IMR-90 (cell line): Measurements from ENCODE around the gene EPB41L4A. TPM values are rescaled to one million over a fixed set of nuclear protein-coding genes. Genes with fewer than 3 reads are reported as not detected.

Experiments used
- ATAC-seq: fragments of 200-7000 bp; cut with Tn5 transposase; 2 replicates; pipeline ENCODE4 v1.9.1; 2020; ENCODE audit warnings: low read depth, mild to moderate bottlenecking, moderate library complexity
- BruUV-seq: library from RNA; stranded (reverse); fragments of 400-500 nt; replicated peaks from 2 replicates; lab custom pipeline; 2021; lab: Mats Ljungman, UMichigan
- CTCF ChIA-PET: fragments of 300-600 bp; formaldehyde crosslinking; extraction: SDS; loops from one replicate; lab custom pipeline; 2021; ENCODE audit warnings: antibody characterized with exemption; lab: Yijun Ruan, JAX
- POLR2A ChIA-PET: fragments of 300-600 bp; sonication (Branson Sonifier 250); formaldehyde crosslinking; loops from one replicate; lab custom pipeline; 2022; ENCODE audit warnings: antibody characterized with exemption; ENCODE audit not compliant: unreplicated experiment; lab: Charles Lee
- DNase-seq: peaks from one replicate; pipeline ENCODE4 v3.0.0; 2013
- H2AFZ ChIP-seq: replicated peaks from 2 replicates; pipeline ENCODE3; 2013; ENCODE audit warnings: low read length, mild to moderate bottlenecking; ENCODE audit not compliant: poor library complexity
- H2AK5ac ChIP-seq: 2 replicates; pipeline ENCODE4 v1.6.1; 2013; ENCODE audit warnings: low read depth, low read length, inconsistent platforms
- H2AK9ac ChIP-seq: replicated peaks from 2 replicates; pipeline ENCODE3; 2013; ENCODE audit warnings: mild to moderate bottlenecking, low read depth, low read length, moderate library complexity; ENCODE audit not compliant: poor library complexity
- H2BK120ac ChIP-seq: 2 replicates; pipeline ENCODE4 v1.6.1; 2013; ENCODE audit warnings: low read depth, low read length, inconsistent platforms
- H2BK15ac ChIP-seq: 3 replicates; pipeline ENCODE4 v1.6.1; 2013; ENCODE audit warnings: low read depth, low read length, inconsistent platforms
- H2BK20ac ChIP-seq: 2 replicates; pipeline ENCODE4 v1.6.1; 2013; ENCODE audit warnings: low read depth, mild to moderate bottlenecking, inconsistent platforms, low read length, moderate library complexity
- H2BK5ac ChIP-seq: 2 replicates; pipeline ENCODE4 v1.6.1; 2013; ENCODE audit warnings: mild to moderate bottlenecking, low read depth, low read length, inconsistent platforms; ENCODE audit not compliant: poor library complexity, severe bottlenecking
- H3K14ac ChIP-seq: replicated peaks from 2 replicates; pipeline ENCODE4 v1.6.1; 2013; ENCODE audit warnings: low read depth, low read length, inconsistent platforms
- H3K18ac ChIP-seq: 2 replicates; pipeline ENCODE4 v1.6.1; 2013; ENCODE audit warnings: low read depth, low read length, control low read depth
- H3K23ac ChIP-seq: 2 replicates; pipeline ENCODE4 v1.6.1; 2013; ENCODE audit warnings: low read depth, low read length, inconsistent platforms
- H3K27ac ChIP-seq: 2 replicates; pipeline ENCODE4 v1.5.1; 2013; ENCODE audit warnings: mild to moderate bottlenecking, control low read depth, low read length; ENCODE audit not compliant: insufficient read depth
- H3K27me3 ChIP-seq: 2 replicates; pipeline ENCODE4 v1.6.1; 2013; ENCODE audit warnings: low read length; ENCODE audit not compliant: control insufficient read depth, insufficient read depth
- H3K36me3 ChIP-seq: 2 replicates; pipeline ENCODE4 v1.6.1; 2013; ENCODE audit warnings: low read length, mixed read lengths; ENCODE audit not compliant: control insufficient read depth, insufficient read depth
- H3K4ac ChIP-seq: 2 replicates; pipeline ENCODE4 v1.6.1; 2013; ENCODE audit warnings: low read depth, low read length, inconsistent platforms
- H3K4me1 ChIP-seq: 2 replicates; pipeline ENCODE4 v1.6.1; 2013; ENCODE audit warnings: low read length, mixed read lengths; ENCODE audit not compliant: control insufficient read depth, insufficient read depth
- H3K4me2 ChIP-seq: 2 replicates; pipeline ENCODE4 v1.6.1; 2013; ENCODE audit warnings: low read depth, mild to moderate bottlenecking, control low read depth, low read length, moderate library complexity
- H3K4me3 ChIP-seq: 2 replicates; pipeline ENCODE4 v1.5.1; 2013; ENCODE audit warnings: low read depth, mild to moderate bottlenecking, control low read depth, low read length, moderate library complexity; ENCODE audit not compliant: insufficient read depth
- H3K56ac ChIP-seq: 2 replicates; pipeline ENCODE4 v1.6.1; 2013; ENCODE audit warnings: low read length, inconsistent platforms; ENCODE audit not compliant: insufficient read depth; ENCODE audit errors: extremely low read depth
- H3K79me1 ChIP-seq, 2 experiments: 2 replicates each; pipeline ENCODE4 v1.6.1; 2013; ENCODE audit warnings: low read length in 2 of 2, inconsistent platforms in 1 of 2, low read depth in 1 of 2
- H3K9ac ChIP-seq: 2 replicates; pipeline ENCODE4 v1.6.1; 2013; ENCODE audit warnings: low read depth, low read length, control low read depth
- H3K9me1 ChIP-seq: 2 replicates; pipeline ENCODE4 v1.6.1; 2013; ENCODE audit warnings: low read length, inconsistent platforms; ENCODE audit not compliant: insufficient read depth
- H3K9me3 ChIP-seq: 2 replicates; pipeline ENCODE4 v1.6.1; 2013; ENCODE audit warnings: low read length; ENCODE audit not compliant: control insufficient read depth, insufficient read depth
- H4K20me1 ChIP-seq: 2 replicates; pipeline ENCODE4 v1.6.1; 2013; ENCODE audit warnings: low read length, inconsistent platforms; ENCODE audit not compliant: insufficient read depth
- H4K5ac ChIP-seq: 2 replicates; pipeline ENCODE4 v1.6.1; 2013; ENCODE audit warnings: mild to moderate bottlenecking, low read depth, low read length, control low read depth
- H4K8ac ChIP-seq, 2 experiments: 2 replicates each; pipeline ENCODE4 v1.6.1; 2013; ENCODE audit warnings: low read depth in 2 of 2, low read length in 2 of 2, control low read depth in 1 of 2, inconsistent platforms in 1 of 2
- H4K91ac ChIP-seq: 2 replicates; pipeline ENCODE4 v1.6.1; 2013; ENCODE audit warnings: low read depth, low read length, inconsistent platforms; ENCODE audit not compliant: insufficient read depth
- ELK1 ChIP-seq: fragments of 150-350 bp; IDR thresholded peaks from 2 replicates; pipeline ENCODE4 v1.6.1; 2016; ENCODE audit warnings: low read depth, mild to moderate bottlenecking, low read length, moderate library complexity, borderline replicate concordance
- MAFK ChIP-seq: IDR thresholded peaks from 2 replicates; pipeline ENCODE4 v1.6.1; 2012; ENCODE audit warnings: low read depth, low read length, improper control_type of control experiment
- WGBS, 2 experiments: methylation state at CpG; one replicate each; pipeline versions ENCODE4 v1.1.5 to v1.1.7; 2013; ENCODE audit warnings: missing lambda C conversion rate in 2 of 2; ENCODE audit not compliant: insufficient read length in 1 of 2; ENCODE audit errors: extremely low coverage in 2 of 2; 5-methylcytosine and 5-hydroxymethylcytosine counted together
- dilution Hi-C: fragments of 300-500 bp; cut with HindIII; formaldehyde crosslinking; loops from one replicate; pipeline ENCODE4 v1.14.3; 2018; ENCODE audit warnings: low sequenced_read_pairs; ENCODE audit not compliant: unreplicated experiment
- in situ Hi-C: fragments of 300-500 bp; cut with MboI; formaldehyde crosslinking; loops from 3 replicates; pipeline ENCODE4 v1.14.3; 2019; ENCODE audit warnings: low sequenced_read_pairs, inconsistent platforms, mixed read lengths
- intact Hi-C: fragments of 100-400 bp; cut with micrococcal nuclease; formaldehyde crosslinking; loops from 2 replicates; pipeline ENCODE4 v1.10.0; 2022
- polyA plus RNA-seq, 3 experiments: library from polyadenylated mRNA; depleted of rRNA; stranded (reverse); fragments of >200 nt; gene quantifications; 2 replicates each; pipeline ENCODE4 v1.2.3, GENCODE V29; 2012; ENCODE audit warnings: low replicate concordance in 1 of 3
- total RNA-seq: library from RNA; depleted of rRNA; stranded (reverse); fragments of >200 nt; gene quantifications from 2 replicates; pipeline ENCODE4 v1.2.3, GENCODE V29; 2012

Gene EPB41L4A
- total and polyA plus RNA-seq, 2 of the 4 experiments (the other 2 are of a cell fraction) = under 0.01 to 0.02 TPM

DNA sequence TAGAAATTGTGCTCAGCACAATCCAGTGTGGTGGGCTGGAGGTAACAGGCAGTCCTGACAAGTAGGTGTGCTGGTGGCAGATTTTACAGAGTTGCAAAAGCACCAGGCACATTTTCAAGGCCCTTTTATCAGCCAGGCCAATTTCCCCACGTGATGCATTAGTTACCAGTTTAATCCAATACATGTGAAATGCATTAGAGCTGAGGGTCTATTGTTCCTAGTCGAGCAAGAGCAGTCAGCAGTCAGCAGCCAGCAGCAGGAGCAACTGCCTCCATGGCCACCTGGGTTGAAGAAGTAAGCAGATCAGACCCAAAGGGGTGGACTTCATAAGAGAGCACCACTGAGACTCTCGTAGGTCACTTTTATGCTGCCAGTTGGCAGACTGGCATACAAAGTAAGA, 76.7 kb downstream of the EPB41L4A start:
- no peak for TF ChIP-seq ELK1
- TF ChIP-seq MAFK = no peak
- no peak overlapping the region for H2AK5ac ChIP-seq
- no peaks in the 10 kb centered on the region for H3K9me3 ChIP-seq
- H4K8ac ChIP-seq = no peak overlapping the region
- intact Hi-C loops (no loop called here), in situ Hi-C loops (no loop called here), dilution Hi-C loops (no loop called here)
- H2BK15ac ChIP-seq = no peak overlapping the region
- H3K56ac ChIP-seq = no peak overlapping the region
- H2BK5ac ChIP-seq = no peak overlapping the region
- WGBS, 2 experiments = no CpG with 5 or more reads among the region's 3 CpGs
- no peak overlapping the region for H3K4ac ChIP-seq
- no peak overlapping the region for H3K27ac ChIP-seq
- no peak overlapping the region for H2BK120ac ChIP-seq
- H2AFZ ChIP-seq = no peak overlapping the region
- no peak overlapping the region for H3K4me2 ChIP-seq
- no peak overlapping the region for H4K5ac ChIP-seq
- no peaks in the 10 kb centered on the region for H3K9me1 ChIP-seq
- no peaks in the 10 kb centered on the region for H3K27me3 ChIP-seq
- H3K4me3 ChIP-seq = no peak overlapping the region
- H3K79me1 ChIP-seq = no peaks in the 10 kb centered on the region
- H3K36me3 ChIP-seq = no peaks in the 10 kb centered on the region
- no peaks in the 10 kb centered on the region for H3K4me1 ChIP-seq
- no peak overlapping the region for H3K23ac ChIP-seq
- ChIA-PET CTCF (no interaction called here), POLR2A (no interaction called here)
- no peak overlapping the region for H2AK9ac ChIP-seq
- DNase-seq (no peak), ATAC-seq (no peak)
- H4K20me1 ChIP-seq = no peaks in the 10 kb centered on the region
- H3K14ac ChIP-seq = no peak overlapping the region
- no peak overlapping the region for H3K18ac ChIP-seq
- no TSS peak for BruUV-seq
- no peak overlapping the region for H3K9ac ChIP-seq
- no peak overlapping the region for H2BK20ac ChIP-seq
- no peak overlapping the region for H4K91ac ChIP-seq
